PC-9 (cell line): Measurements from ENCODE around the gene STK39.

ENCODE experiments used
- EZH2 ChIP-seq: fragments of 200-600 bp; sonication (generic); IDR thresholded peaks from 2 replicates; pipeline ENCODE4 v1.8.0; 2017; ENCODE audit warnings: antibody characterized with exemption, low read depth
- TF ChIP-seq, protein P1 (sequence below): fragments of 200-600 bp; sonication (generic); conservative IDR thresholded peaks from 2 replicates; pipeline ENCODE4 v1.6.1; 2017; ENCODE audit warnings: mixed run types, antibody characterized with exemption, mild to moderate bottlenecking, moderate library complexity

DNA sequence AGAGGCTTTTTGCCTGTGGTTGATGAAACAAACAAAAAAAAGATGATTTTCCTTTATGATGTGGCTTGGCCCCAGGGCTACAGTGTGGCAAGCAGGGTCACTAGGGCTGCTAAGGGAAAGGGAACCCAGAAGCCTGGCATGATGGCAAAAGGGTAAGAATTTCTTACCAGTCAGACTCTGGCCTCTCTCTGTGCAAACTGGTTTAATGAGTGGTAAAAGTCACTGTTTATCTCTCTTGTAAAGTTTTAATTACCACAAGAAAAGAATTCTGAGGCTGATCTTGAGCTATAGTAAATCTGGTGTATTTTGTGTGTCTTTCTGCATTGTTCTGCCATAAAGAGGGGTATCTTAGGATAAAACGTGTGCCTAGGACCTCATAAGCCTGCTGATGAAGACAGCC, 275.4 kb downstream of the STK39 start:
- TF ChIP-seq, protein P1, sequence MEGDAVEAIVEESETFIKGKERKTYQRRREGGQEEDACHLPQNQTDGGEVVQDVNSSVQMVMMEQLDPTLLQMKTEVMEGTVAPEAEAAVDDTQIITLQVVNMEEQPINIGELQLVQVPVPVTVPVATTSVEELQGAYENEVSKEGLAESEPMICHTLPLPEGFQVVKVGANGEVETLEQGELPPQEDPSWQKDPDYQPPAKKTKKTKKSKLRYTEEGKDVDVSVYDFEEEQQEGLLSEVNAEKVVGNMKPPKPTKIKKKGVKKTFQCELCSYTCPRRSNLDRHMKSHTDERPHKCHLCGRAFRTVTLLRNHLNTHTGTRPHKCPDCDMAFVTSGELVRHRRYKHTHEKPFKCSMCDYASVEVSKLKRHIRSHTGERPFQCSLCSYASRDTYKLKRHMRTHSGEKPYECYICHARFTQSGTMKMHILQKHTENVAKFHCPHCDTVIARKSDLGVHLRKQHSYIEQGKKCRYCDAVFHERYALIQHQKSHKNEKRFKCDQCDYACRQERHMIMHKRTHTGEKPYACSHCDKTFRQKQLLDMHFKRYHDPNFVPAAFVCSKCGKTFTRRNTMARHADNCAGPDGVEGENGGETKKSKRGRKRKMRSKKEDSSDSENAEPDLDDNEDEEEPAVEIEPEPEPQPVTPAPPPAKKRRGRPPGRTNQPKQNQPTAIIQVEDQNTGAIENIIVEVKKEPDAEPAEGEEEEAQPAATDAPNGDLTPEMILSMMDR: no peak
- no peak for TF ChIP-seq EZH2
